ENCODE data around the gene ACR. TPM values are rescaled to one million over a fixed set of nuclear protein-coding genes. Genes with fewer than 3 reads are reported as not detected.

ACR gene
- polyA plus RNA-seq, 3 donors, result 0.43 to 0.58 (median 0.58) TPM

DNA sequence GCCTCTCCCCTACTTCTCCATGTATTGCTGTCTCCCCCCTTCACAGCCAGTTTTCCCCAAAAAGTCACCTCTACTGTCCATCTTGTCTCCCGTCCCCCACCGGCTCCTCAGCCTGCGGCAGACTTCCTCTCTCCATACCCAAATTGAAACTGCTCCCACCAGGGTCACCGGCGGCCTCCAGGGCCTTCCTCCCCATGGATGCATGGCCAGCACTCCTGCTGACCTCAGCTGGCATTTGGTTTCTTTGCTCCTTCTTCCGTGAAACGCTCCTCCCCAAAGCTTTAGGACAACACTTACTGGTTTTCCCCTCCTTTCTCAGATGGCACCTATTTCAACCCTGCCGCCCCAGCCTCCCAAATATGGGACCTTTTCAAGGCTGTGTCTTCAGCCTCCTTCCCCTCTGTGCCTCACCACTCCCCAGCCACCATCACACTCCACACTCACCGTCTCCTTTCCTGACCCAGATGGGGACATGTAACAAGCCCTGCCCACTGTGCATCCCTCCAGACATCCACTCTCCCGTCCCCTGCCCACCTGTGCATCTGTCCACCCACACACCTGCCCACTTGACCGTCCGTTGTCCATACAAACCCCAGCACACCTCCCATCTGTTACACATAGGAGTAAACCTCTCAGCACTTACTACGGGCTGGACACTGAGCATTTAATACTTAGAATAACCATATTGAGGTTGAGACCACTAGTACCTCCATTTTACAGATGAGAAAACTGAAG lies 21.5 kb upstream of the ACR start:
- no peak for DNase-seq

DNA sequence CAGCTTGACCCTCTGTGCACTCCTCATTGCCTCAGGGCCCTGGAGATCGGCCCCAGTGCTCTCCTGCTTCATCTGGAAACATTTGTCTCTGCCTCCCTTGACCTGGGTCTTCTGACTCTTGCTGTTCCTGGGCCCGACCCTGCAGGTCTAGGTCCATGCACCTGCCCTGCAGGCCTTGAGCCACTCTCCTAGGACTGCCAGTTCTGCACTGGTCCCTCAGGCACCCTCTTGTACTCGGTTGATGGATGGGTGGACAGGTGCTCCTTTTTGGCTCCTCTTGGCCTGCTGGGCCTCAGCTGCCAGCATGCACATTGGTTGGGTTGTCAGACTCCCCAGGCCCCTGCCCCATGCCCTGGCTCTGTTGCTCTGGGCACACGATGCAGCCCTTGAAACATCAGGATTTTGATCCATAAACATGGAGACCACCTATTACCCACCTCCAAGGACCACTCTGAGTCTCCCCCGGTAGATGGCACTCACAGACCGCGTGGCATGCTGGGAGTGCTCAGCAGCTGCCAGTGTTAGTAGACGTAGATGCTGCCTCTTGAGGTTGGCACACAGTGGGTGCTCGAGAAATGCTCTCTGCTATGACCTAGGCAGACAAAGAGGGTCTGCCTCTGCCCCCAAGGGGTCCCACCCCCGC lies 20.2 kb upstream of the ACR start:
- DNase-seq, result no peak

- no peak for DNase-seq
Measured at GRCh38 chr22:50718352-50718709, 19.7 kb upstream of the ACR start.

DNA sequence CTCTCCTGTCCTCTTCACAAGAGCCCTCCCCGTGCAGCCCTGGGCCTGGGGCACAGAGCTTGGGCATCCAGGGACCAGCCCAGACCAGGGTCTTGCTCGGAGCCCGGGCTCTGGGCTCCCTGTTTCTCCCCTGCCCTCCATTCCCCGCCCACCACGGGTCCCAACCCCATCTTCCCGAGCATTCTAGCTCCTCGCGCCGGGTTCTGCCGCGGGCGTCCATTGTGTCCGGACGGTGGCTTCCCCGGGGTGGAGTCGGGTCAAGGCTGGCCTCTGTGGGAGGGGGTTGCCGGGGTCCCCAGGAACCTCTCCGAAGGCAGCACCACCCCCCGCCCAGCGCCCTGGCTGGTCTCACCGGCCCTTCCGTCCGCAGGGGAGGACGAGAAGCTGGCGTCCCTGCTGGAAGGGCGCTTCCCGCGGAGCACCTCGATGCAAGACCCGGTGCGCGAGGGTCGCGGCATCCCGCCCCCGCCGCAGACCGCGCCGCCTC lies 18.1 kb upstream of the ACR start:
- DNase-seq, result no peak

DNA sequence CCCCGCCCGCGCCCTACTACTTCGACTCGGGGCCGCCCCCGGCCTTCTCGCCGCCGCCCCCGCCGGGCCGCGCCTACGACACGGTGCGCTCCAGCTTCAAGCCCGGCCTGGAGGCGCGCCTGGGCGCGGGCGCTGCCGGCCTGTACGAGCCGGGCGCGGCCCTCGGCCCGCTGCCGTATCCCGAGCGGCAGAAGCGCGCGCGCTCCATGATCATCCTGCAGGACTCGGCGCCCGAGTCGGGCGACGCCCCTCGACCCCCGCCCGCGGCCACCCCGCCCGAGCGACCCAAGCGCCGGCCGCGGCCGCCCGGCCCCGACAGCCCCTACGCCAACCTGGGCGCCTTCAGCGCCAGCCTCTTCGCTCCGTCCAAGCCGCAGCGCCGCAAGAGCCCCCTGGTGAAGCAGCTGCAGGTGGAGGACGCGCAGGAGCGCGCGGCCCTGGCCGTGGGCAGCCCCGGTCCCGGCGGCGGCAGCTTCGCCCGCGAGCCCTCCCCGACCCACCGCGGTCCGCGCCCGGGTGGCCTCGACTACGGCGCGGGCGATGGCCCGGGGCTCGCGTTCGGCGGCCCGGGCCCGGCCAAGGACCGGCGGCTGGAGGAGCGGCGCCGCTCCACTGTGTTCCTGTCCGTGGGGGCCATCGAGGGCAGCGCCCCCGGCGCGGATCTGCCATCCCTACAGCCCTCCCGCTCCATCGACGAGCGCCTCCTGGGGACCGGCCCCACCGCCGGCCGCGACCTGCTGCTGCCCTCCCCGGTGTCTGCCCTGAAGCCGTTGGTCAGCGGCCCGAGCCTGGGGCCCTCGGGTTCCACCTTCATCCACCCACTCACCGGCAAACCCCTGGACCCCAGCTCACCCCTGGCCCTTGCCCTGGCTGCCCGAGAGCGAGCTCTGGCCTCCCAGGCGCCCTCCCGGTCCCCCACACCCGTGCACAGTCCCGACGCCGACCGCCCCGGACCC lies 17.4 kb upstream of the ACR start:
- no peak for DNase-seq

DNA sequence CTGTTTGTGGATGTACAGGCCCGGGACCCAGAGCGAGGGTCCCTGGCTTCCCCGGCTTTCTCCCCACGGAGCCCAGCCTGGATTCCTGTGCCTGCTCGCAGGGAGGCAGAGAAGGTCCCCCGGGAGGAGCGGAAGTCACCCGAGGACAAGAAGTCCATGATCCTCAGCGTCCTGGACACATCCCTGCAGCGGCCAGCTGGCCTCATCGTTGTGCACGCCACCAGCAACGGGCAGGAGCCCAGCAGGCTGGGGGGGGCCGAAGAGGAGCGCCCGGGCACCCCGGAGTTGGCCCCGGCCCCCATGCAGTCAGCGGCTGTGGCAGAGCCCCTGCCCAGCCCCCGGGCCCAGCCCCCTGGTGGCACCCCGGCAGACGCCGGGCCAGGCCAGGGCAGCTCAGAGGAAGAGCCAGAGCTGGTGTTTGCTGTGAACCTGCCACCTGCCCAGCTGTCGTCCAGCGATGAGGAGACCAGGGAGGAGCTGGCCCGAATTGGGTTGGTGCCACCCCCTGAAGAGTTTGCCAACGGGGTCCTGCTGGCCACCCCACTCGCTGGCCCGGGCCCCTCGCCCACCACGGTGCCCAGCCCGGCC lies 16.7 kb upstream of the ACR start:
- DNase-seq, result no peak

DNA sequence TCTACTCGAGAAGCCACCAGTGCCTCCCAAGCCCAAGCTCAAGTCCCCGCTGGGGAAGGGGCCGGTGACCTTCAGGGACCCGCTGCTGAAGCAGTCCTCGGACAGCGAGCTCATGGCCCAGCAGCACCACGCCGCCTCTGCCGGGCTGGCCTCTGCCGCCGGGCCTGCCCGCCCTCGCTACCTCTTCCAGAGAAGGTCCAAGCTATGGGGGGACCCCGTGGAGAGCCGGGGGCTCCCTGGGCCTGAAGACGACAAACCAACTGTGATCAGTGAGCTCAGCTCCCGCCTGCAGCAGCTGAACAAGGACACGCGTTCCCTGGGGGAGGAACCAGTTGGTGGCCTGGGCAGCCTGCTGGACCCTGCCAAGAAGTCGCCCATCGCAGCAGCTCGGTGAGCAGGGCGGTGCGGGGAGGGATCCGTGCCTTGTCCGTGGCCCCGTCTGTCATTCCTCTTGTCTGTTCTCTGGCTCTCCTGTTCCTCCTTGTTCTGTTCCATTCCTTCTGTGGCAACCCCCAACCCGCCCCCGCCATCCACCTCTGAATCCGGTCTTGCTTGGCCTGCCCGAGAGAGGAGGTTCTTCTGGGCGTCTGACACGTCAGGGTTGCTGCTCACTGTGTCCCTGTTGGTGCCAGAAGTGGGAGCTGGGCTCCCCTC lies 15.8 kb upstream of the ACR start:
- no peak for DNase-seq

GRCh38 chr22:50722716-50723428 lies 15.1 kb upstream of the ACR start:
- DNase-seq, result no peak

GRCh38 chr22:50723991-50724390 lies 14.0 kb upstream of the ACR start:
- no peak for DNase-seq

DNA sequence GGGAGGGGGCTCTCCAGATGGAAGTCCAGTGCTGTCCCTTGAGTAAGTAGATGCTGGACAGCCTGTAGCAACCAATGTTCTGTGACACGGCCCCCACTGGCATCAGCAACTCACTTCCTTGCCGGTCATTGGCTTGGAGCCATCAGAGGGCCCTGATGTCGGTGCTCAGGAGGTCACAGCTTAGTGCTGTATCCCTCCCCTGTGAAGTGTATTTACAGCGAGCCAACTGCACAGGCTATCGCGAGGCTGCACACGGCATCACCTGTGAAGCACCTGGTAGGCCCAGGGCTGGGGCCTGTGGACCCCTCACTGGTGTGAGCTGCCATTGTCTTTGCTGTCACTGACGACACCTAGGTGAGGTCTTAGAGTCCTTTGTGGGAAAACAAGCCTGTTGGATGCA lies 13.4 kb upstream of the ACR start:
- no peak for DNase-seq

GRCh38 chr22:50725597-50725996 lies 12.4 kb upstream of the ACR start:
- no peak for DNase-seq

DNA sequence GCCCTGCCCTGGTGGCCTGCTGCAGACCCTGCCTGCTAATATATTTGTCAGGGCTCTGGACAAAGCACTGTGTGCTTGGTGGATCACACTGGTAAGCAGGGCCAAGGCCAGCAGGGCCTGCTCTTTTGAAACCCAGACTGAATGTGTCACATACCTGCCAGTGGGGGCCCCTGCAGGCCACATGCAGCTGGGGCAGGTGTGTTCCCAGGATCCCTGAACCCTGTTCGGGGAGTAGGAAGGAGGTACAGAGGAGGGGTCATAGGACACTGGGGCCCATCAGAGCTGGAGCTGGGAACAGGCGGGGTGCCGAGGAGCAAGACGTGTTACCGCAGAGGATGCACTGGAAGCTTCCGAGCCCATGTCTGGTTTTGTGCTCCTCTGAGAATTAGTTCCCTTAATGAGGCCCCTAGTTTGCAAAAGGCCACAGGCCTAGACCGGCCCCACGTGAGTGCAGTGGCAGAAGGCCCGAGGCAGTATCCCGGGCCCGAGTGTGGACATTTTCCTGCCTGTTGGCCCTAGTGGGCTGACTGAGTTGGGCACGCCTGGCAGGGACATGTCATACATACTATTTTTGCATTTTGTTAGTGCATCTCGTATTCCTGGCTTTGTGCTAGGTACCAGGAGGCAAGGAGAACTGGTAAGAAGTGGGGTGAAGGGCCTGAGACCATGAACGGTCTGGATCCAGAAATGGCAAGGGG lies 11.2 kb upstream of the ACR start:
- DNase-seq, result no peak

- no peak for DNase-seq
Measured at GRCh38 chr22:50727678-50728522, 10.1 kb upstream of the ACR start.

- no peak for DNase-seq
Measured at GRCh38 chr22:50728523-50728931, 9.5 kb upstream of the ACR start.

- no peak for DNase-seq
Measured at GRCh38 chr22:50729391-50730012, 8.5 kb upstream of the ACR start.

DNA sequence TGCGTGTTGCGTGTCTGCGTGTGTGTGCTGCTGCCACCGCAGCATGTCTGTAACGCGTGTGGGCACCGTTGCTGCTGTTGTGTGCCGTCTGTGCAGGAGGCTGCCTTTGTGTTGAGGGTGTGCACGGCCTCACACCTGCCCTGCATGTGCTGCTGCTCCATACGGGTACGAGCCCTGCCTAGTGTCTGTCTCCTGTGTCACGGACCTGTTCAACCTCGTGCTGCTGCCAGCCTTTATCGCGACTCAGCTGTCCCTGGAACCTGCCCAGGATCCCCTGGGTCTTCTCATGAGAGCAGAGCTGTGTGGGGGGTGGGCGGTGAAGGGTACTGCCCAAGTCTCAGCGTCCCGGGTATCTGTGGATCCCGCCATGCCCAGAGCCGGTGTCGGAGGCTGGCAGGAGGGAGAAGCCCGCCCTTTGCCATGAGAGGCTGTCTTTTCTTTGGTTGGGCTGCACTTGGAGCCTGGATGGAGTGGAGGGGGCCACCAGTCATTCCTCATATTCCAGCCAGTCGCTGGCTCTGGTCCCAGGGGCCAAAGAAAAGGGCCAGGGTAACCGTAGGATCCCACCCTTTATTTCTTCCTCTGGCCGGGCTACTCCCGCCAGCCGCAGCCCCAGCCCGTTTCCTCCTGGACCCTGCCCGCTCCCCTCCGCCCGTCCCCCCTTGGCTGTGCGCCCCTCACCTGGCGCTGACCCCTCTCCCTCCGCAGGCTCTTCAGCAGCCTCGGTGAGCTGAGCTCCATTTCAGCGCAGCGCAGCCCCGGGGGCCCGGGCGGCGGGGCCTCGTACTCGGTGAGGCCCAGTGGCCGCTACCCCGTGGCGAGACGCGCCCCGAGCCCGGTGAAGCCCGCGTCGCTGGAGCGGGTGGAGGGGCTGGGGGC lies 7.8 kb upstream of the ACR start:
- no peak for DNase-seq

DNA sequence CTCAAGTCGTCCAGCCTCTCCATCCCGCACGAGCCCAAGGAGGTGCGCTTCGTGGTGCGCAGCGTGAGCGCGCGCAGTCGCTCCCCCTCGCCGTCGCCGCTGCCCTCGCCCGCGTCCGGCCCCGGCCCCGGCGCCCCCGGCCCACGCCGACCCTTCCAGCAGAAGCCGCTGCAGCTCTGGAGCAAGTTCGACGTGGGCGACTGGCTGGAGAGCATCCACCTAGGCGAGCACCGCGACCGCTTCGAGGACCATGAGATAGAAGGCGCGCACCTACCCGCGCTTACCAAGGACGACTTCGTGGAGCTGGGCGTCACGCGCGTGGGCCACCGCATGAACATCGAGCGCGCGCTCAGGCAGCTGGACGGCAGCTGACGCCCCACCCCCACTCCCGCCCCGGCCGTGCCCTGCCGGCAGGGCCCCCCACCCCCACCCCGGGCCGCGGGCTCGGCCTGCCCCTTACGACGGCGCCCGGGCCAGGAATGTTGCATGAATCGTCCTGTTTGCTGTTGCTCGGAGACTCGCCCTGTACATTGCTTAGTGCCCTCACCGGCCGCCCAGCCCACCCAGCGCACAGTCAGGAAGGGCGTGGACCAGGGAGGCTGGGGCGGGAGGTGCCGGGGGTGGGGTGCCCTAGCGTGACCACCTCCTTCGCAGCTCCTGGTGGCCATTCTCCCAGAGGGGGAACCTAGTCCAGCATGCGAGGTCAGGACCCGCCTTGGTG lies 6.9 kb upstream of the ACR start:
- DNase-seq, result no peak
